Spleen (tissue), 11 donors: ENCODE data around the gene TXNL4B. TPM values are rescaled to one million over a fixed set of nuclear protein-coding genes. Genes with fewer than 3 reads are reported as not detected.
"Not testable (repeated sequence)": the region's sequence is repeated elsewhere in the genome, so short reads cannot be mapped to it uniquely, and the experiment has no call there.

Experiments used
- DNase-seq: peaks from one replicate; pipeline ENCODE4 v3.0.0-alpha.2; 2020
- H3K27ac ChIP-seq, 8 donors: fragments of 200-600 bp; sonication (generic) in 7 of 8; 1 replicate in 4 of 8; 2 replicates in 4 of 8; pipeline versions ENCODE4 v1.5.0 to v1.8.0; 2016 to 2021; ENCODE audit warnings: inconsistent platforms in 4 of 8, mild to moderate bottlenecking in 4 of 8, moderate library complexity in 1 of 8
- H3K27me3 ChIP-seq, 7 donors: fragments of 200-600 bp; sonication (generic) in 6 of 7; replicated peaks in 1 of 7; 1 replicate in 4 of 7; 2 replicates in 3 of 7; pipeline versions ENCODE4 v1.5.0 to v1.8.0; 2016 to 2021; ENCODE audit warnings: inconsistent platforms in 3 of 7, mild to moderate bottlenecking in 1 of 7
- H3K36me3 ChIP-seq, 6 donors: fragments of 200-600 bp; sonication (generic) in 5 of 6; 1 replicate in 4 of 6; 2 replicates in 2 of 6; pipeline versions ENCODE4 v1.5.0 to v1.8.0; 2016 to 2021; ENCODE audit warnings: inconsistent platforms in 2 of 6
- H3K4me1 ChIP-seq, 6 donors: fragments of 200-600 bp; sonication (generic) in 5 of 6; 1 replicate in 3 of 6; 2 replicates in 3 of 6; pipeline versions ENCODE4 v1.5.0 to v1.8.0; 2016 to 2021; ENCODE audit warnings: inconsistent platforms in 3 of 6
- H3K4me3 ChIP-seq, 8 donors: fragments of 200-600 bp; sonication (generic) in 7 of 8; 1 replicate in 4 of 8; 2 replicates in 4 of 8; pipeline versions ENCODE4 v1.5.0 to v1.8.0; 2016 to 2021; ENCODE audit warnings: inconsistent platforms in 4 of 8, mild to moderate bottlenecking in 4 of 8, moderate library complexity in 2 of 8
- H3K9me3 ChIP-seq, 8 donors: fragments of 200-600 bp; sonication (generic) in 7 of 8; 1 replicate in 4 of 8; 2 replicates in 4 of 8; pipeline versions ENCODE4 v1.5.0 to v1.8.0; 2016 to 2021; ENCODE audit warnings: inconsistent platforms in 4 of 8
- POLR2A ChIP-seq, 3 donors: fragments of 450-650 bp; IDR thresholded peaks; one replicate each; pipeline ENCODE4 v1.5.1; 2017; ENCODE audit warnings: antibody characterized with exemption in 3 of 3, mild to moderate bottlenecking in 1 of 3
- POLR2AphosphoS5 ChIP-seq, 3 donors: sonication (generic); formaldehyde crosslinking; IDR thresholded peaks; one replicate each; pipeline ENCODE4 v1.5.1; 2017; ENCODE audit warnings: antibody characterized with exemption in 3 of 3
- WGBS, 5 donors: extraction: QIAGEN DNeasy Blood & Tissue Kit in 3 of 5; methylation state at CpG; one replicate each; pipeline versions ENCODE4 v1.1.5 to v1.1.7; 2013 to 2018; 5-methylcytosine and 5-hydroxymethylcytosine counted together
- intact Hi-C: fragments of 100-400 bp; cut with DNase I; formaldehyde crosslinking; loops from one replicate; pipeline ENCODE4 v1.15.0; 2023; ENCODE audit warnings: low total_unique reads
- polyA plus RNA-seq, 3 donors: library from polyadenylated mRNA; stranded (reverse); fragments of 200-250 nt; gene quantifications; one replicate each; pipeline ENCODE4 v1.2.1, GENCODE V29; 2013
- total RNA-seq, 7 donors: library from RNA; depleted of rRNA in 3 of 7; stranded (reverse); fragments of >200 nt in 3 of 7; fragmentation: NEBNext Ultra II Directional in 4 of 7; extraction: Animal tissue kit (Norgen Biotek cat#: 25700) in 4 of 7; gene quantifications; one replicate each; pipeline versions ENCODE4 v1.1.0 to v1.2.1, GENCODE V29; 2016 to 2021
- TF ChIP-seq, protein P1 (sequence below), 11 experiments: fragments of 200-600 bp in 7 of 11; fragments of 450-650 bp in 4 of 11; sonication (generic) in 4 of 11; IDR thresholded peaks in 8 of 11; conservative IDR thresholded peaks in 3 of 11; 1 replicate in 7 of 11; 2 replicates in 4 of 11; pipeline versions ENCODE4 v1.4.0 to v1.8.0; 2016 to 2021; ENCODE audit warnings: antibody characterized with exemption in 11 of 11, inconsistent platforms in 4 of 11, mild to moderate bottlenecking in 1 of 11
- donor health status: healthy with polysubstance abuse.
- donor health status: DM: no; HTN: no; CAD: no; lungs with moderate emphysema.
- donor health status: DM: no; HTN: no; CAD: no.
- donor health status: Bipolar disorder and iron deficiency.
- donor health status: healthy.
- donor health status: DM: no; HTN: no; CAD: no.
- donor health status: DM: yes; HTN: yes; CAD: no.

The TXNL4B gene
- total and polyA plus RNA-seq, 10 donors = 5.7 to 21.3 (median 13.7) TPM

- intact Hi-C loops = no loop called here
- Histone ChIP-seq H3K27me3 (no peaks in the 10 kb centered on the region), H3K4me1 (peaks cover 0 to 12% (median 2%) of the 10 kb centered on the region in 6 donors), H3K36me3 (peaks cover 0 to 19% (median 0%) of the 10 kb centered on the region in 6 donors), H3K27ac (no peak overlapping the region), H3K9me3 (peaks cover 0 to under 1% (median 0%) of the 10 kb centered on the region in 8 donors), H3K4me3 (no peak overlapping the region)
- WGBS, 5 donors = 88 to 96% (median 88%) methylated on average over 4 of the region's 4 CpGs
- TF ChIP-seq POLR2AphosphoS5 (IDR thresholded peaks at IDR 0.05) = no peak
- TF ChIP-seq POLR2A (IDR thresholded peaks at IDR 0.05) = no peak
- TF ChIP-seq, protein P1, sequence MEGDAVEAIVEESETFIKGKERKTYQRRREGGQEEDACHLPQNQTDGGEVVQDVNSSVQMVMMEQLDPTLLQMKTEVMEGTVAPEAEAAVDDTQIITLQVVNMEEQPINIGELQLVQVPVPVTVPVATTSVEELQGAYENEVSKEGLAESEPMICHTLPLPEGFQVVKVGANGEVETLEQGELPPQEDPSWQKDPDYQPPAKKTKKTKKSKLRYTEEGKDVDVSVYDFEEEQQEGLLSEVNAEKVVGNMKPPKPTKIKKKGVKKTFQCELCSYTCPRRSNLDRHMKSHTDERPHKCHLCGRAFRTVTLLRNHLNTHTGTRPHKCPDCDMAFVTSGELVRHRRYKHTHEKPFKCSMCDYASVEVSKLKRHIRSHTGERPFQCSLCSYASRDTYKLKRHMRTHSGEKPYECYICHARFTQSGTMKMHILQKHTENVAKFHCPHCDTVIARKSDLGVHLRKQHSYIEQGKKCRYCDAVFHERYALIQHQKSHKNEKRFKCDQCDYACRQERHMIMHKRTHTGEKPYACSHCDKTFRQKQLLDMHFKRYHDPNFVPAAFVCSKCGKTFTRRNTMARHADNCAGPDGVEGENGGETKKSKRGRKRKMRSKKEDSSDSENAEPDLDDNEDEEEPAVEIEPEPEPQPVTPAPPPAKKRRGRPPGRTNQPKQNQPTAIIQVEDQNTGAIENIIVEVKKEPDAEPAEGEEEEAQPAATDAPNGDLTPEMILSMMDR (IDR thresholded peaks at IDR 0.05 in 8 of 11, conservative IDR thresholded peaks at IDR 0.05 in 3 of 11) = no peak
- DNase-seq = no peak
Measured at GRCh38 chr16:72055911-72056310, 37.5 kb downstream of the TXNL4B start.

GRCh38 chr16:72054254-72054847 lies 39.1 kb downstream of the TXNL4B start, which contains the start of gene HP:
Gene HP, plus strand, starts transcription at chr16:72054505. Its CDS starts 148 bp downstream, at chr16:72054653.
- H3K27me3 ChIP-seq, DNase-seq, intact Hi-C loops, H3K4me3 ChIP-seq, H3K36me3 ChIP-seq: not testable (repeated sequence)
- H3K9me3 ChIP-seq = peaks cover 0 to 16% (median 11%) of the 10 kb centered on the region in 8 donors
- 54 to 71% (median 55%) methylated on average over 5 of the region's 5 CpGs for WGBS, 5 donors
- H3K27ac ChIP-seq = peak within 1 kb of the TSS in 4 of 8 donors; percentile 7 to 75 (median 67)
- peaks cover 0 to 12% (median 2%) of the 10 kb centered on the region in 6 donors for H3K4me1 ChIP-seq

DNA sequence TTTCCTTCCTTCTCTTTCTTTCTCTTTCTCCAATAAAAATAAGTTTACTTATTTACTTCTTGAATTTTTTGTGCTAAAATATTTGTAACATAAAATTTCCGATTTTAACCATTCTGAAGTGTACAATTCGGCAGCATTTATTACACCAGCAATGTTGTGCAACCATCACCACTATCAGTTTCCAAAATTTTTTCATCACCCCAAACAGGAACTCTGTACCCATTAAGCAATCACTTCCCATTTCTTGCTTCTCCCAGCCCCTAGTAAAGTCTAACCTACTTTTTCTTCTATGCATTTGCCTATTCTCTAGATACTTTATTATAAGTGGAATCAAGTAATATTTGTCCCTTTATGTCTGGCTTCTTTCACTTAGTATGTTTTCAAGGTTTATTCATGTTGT lies 41.6 kb downstream of the TXNL4B start:
- 46 to 71% (median 54%) methylated on average over 2 of the region's 2 CpGs for WGBS, 5 donors
- H3K4me3 ChIP-seq = no peak overlapping the region
- DNase-seq = no peak
- TF ChIP-seq, protein P1 (IDR thresholded peaks at IDR 0.05 in 8 of 11, conservative IDR thresholded peaks at IDR 0.05 in 3 of 11) = no peak
- peak overlapping the region in 4 of 8 donors; percentile 45 to 75 (median 62) for H3K27ac ChIP-seq
- no peaks in the 10 kb centered on the region for H3K36me3 ChIP-seq
- peaks cover 0 to 12% (median 2%) of the 10 kb centered on the region in 6 donors for H3K4me1 ChIP-seq
- intact Hi-C loops = no loop called here
- H3K27me3 ChIP-seq = no peaks in the 10 kb centered on the region
- peaks cover 0 to 24% (median 21%) of the 10 kb centered on the region in 8 donors for H3K9me3 ChIP-seq

DNA sequence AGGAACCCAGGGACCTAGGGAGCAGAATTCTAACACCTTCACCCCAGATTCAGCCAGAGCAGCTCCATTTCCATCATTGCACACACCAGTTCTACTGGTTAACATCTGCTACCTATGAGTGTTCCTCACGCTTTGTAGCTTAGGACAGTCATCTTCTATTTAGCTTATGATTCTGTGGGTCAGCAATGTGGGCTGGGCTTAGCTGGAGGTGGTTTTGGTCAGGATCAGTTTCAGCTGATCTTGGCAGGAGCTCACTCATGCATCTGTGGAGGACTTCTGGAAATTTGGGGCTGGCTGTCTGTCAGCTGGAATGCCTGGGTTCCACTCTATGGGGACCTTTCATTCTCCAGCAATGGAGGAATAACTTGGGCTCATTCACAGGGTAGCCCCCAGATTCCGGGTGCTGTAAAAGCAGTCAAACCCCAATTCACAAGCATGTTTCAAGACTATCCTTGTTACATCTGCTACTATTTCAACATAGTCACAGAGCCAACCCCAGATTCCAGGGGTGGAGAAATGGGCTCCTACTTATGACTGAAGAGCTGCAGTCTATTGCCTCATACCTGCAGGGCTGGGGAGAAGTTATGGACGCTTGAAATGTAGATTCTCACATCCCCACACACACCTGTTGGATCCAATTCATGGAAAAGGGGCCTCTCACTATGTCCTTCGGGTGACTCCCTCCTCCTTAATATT lies 42.5 kb downstream of the TXNL4B start:
- DNase-seq = no peak
- intact Hi-C loops = no loop called here
- H3K27ac ChIP-seq = peak overlapping the region in 4 of 8 donors; percentile 45 to 75 (median 62)
- H3K9me3 ChIP-seq = peaks cover 0 to 24% (median 21%) of the 10 kb centered on the region in 8 donors
- no peak for TF ChIP-seq POLR2A (IDR thresholded peaks at IDR 0.05)
- TF ChIP-seq POLR2AphosphoS5 (IDR thresholded peaks at IDR 0.05) = no peak
- TF ChIP-seq, protein P1 (IDR thresholded peaks at IDR 0.05 in 8 of 11, conservative IDR thresholded peaks at IDR 0.05 in 3 of 11) = no peak
- H3K36me3 ChIP-seq = no peaks in the 10 kb centered on the region
- 66 to 90% (median 70%) methylated on average over 4 of the region's 4 CpGs for WGBS, 5 donors
- no peaks in the 10 kb centered on the region for H3K27me3 ChIP-seq
- H3K4me3 ChIP-seq = no peak overlapping the region
- peaks cover 0 to 12% (median 2%) of the 10 kb centered on the region in 6 donors for H3K4me1 ChIP-seq
